Activated CD8-positive, alpha-beta memory T cell treated with anti-CD3 and anti-CD28 coated beads, Interleukin-2, amount 50 U/mL, for 4 hours (primary cell): ENCODE data around the gene ERP27.

Experiments
- DNase-seq: peaks from one replicate; pipeline ENCODE4 v3.0.0-alpha.2; 2020

ERP27 gene

GRCh38 chr12:14938301-14938700 lies at the start of gene ERP27:
ERP27 (minus strand) TSS chr12:14938537; CDS start chr12:14938508, 29 bp downstream.
- DNase-seq, result no peak

GRCh38 chr12:14988035-14988434 lies 49.7 kb upstream of the ERP27 start:
- no peak for DNase-seq

- no peak for DNase-seq
These were observed 48.1 kb upstream of the ERP27 start for GRCh38 chr12:14986449-14986848.

GRCh38 chr12:14984766-14985285 lies 46.5 kb upstream of the ERP27 start:
- no peak for DNase-seq

- no peak for DNase-seq
These were observed 45.7 kb upstream of the ERP27 start for GRCh38 chr12:14984036-14984435.

- no peak for DNase-seq
These were observed 44.7 kb upstream of the ERP27 start for GRCh38 chr12:14982991-14983390.

- DNase-seq, result no peak
These were observed 44.2 kb upstream of the ERP27 start for GRCh38 chr12:14982562-14982961.

- DNase-seq, result no peak
These were observed 42.7 kb upstream of the ERP27 start for GRCh38 chr12:14981049-14981448.

GRCh38 chr12:14979468-14979867 lies 41.1 kb upstream of the ERP27 start:
- DNase-seq, result no peak

GRCh38 chr12:14976658-14977057 lies 38.3 kb upstream of the ERP27 start:
- no peak for DNase-seq

- DNase-seq, result no peak
These were observed 37.1 kb upstream of the ERP27 start for GRCh38 chr12:14975457-14975856.

GRCh38 chr12:14974633-14975032 lies 36.3 kb upstream of the ERP27 start:
- DNase-seq, result no peak

GRCh38 chr12:14972816-14973215 lies 34.5 kb upstream of the ERP27 start, which contains the start of gene PDE6H:
PDE6H (plus strand) TSS chr12:14973042; CDS start chr12:14978013, 4,971 bp downstream.
- no peak for DNase-seq

- no peak for DNase-seq
These were observed 32.1 kb upstream of the ERP27 start for GRCh38 chr12:14970473-14970872.

GRCh38 chr12:14968478-14968877 lies 30.1 kb upstream of the ERP27 start:
- DNase-seq, result no peak

GRCh38 chr12:14965221-14965620 lies 26.9 kb upstream of the ERP27 start:
- DNase-seq, result no peak

GRCh38 chr12:14964406-14964805 lies 26.1 kb upstream of the ERP27 start:
- no peak for DNase-seq

- no peak for DNase-seq
These were observed 25.2 kb upstream of the ERP27 start for GRCh38 chr12:14963520-14963919.

GRCh38 chr12:14962797-14963196 lies 24.5 kb upstream of the ERP27 start:
- no peak for DNase-seq

- no peak for DNase-seq
These were observed 23.8 kb upstream of the ERP27 start for GRCh38 chr12:14962153-14962539.

GRCh38 chr12:14961466-14962152 lies 23.3 kb upstream of the ERP27 start, which contains the start of gene ARHGDIB:
ARHGDIB (minus strand) TSS chr12:14961601; CDS start chr12:14950712, 10,889 bp downstream.
- peak; percentile 73 for DNase-seq

- DNase-seq, result no peak
These were observed 22.5 kb upstream of the ERP27 start for GRCh38 chr12:14960548-14961465.

- no peak for DNase-seq
These were observed 21.7 kb upstream of the ERP27 start for GRCh38 chr12:14959916-14960496.
